ENCODE measurements around the gene RABAC1. TPM values are rescaled to one million over a fixed set of nuclear protein-coding genes. Genes with fewer than 3 reads are reported as not detected.

The RABAC1 gene
- total RNA-seq, 1 donor from 2014 or later: 360 TPM

DNA sequence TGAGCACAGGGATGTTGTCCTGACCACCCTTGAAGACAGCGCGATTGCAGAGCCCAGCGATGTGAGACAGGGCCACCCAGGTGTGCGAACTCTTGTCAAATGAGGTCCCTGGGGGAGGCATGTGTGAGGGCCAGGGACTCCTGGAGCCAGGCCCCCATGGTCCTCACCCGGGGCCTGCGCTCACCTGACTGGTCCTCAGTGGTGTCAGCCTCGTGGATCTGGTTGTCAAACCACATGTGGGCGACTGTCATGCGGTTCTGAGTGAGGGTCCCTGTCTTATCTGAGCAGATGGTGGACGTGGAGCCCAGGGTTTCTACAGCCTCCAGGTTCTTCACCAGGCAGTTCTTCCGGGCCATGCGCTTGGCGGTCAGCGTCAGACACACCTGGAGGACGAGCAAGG is 22.6 kb upstream of the RABAC1 start:
- H3K36me3 ChIP-seq: no peaks in the 10 kb centered on the region
- TF ChIP-seq, protein P1, sequence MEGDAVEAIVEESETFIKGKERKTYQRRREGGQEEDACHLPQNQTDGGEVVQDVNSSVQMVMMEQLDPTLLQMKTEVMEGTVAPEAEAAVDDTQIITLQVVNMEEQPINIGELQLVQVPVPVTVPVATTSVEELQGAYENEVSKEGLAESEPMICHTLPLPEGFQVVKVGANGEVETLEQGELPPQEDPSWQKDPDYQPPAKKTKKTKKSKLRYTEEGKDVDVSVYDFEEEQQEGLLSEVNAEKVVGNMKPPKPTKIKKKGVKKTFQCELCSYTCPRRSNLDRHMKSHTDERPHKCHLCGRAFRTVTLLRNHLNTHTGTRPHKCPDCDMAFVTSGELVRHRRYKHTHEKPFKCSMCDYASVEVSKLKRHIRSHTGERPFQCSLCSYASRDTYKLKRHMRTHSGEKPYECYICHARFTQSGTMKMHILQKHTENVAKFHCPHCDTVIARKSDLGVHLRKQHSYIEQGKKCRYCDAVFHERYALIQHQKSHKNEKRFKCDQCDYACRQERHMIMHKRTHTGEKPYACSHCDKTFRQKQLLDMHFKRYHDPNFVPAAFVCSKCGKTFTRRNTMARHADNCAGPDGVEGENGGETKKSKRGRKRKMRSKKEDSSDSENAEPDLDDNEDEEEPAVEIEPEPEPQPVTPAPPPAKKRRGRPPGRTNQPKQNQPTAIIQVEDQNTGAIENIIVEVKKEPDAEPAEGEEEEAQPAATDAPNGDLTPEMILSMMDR (IDR thresholded peaks at IDR 0.05): no peak
- no peak overlapping the region for H3K27ac ChIP-seq
- intact Hi-C loops (cut with DNase I): no loop called here
- DNase-seq (ENCODE audit: low spot score in 2 of 2): no peak
- no peaks in the 10 kb centered on the region for H3K27me3 ChIP-seq
- H3K4me3 ChIP-seq: no peak overlapping the region
- H3K9me3 ChIP-seq: no peaks in the 10 kb centered on the region
- H3K4me1 ChIP-seq: no peaks in the 10 kb centered on the region

DNA sequence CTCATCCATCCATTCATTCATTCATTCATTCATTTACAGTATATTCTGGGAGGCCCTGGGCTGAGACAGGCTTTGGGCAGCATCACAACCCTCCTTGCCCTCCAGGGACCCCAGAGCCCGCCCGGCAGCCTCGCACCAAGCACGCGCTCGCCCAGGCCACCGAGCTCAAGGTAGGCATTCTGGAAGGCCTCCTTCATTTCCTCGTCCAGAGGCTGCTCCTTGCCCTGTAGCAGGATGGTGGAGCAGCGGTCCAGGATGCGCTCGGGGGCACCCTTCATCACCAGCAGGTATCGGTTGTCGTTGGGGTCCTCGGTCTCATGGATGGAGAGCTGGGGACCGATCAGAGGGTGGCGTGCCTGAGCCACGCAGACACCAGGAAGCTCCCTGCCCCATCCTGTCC is 19.3 kb upstream of the RABAC1 start:
- no peak for DNase-seq (ENCODE audit: low spot score in 2 of 2)
- Histone ChIP-seq H3K27me3 (no peaks in the 10 kb centered on the region), H3K4me3 (no peak overlapping the region), H3K27ac (no peak overlapping the region), H3K9me3 (no peaks in the 10 kb centered on the region), H3K36me3 (no peaks in the 10 kb centered on the region), H3K4me1 (no peaks in the 10 kb centered on the region)
- intact Hi-C loops (cut with DNase I): no loop called here
- TF ChIP-seq, protein P1 (IDR thresholded peaks at IDR 0.05): no peak

DNA sequence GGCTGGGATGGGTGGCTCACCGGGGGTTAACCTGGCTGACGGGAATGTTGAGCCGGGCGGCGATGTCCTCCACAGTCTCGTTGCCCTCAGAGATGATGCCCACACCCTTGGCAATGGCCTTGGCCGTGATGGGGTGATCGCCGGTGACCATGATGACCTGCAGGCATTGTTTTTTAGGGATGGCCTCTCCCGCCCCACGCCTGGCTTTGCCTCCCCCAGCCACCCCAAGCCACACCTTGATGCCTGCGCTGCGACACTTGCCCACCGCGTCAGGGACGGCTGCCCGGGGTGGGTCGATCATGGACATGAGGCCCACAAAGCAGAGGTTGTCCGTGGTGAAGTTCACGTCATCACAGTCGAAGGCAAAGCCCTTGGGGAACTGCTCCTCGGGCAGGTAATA is 18.8 kb upstream of the RABAC1 start:
- TF ChIP-seq, protein P1 (IDR thresholded peaks at IDR 0.05): no peak
- intact Hi-C loops (cut with DNase I): no loop called here
- no peaks in the 10 kb centered on the region for H3K4me1 ChIP-seq

DNA sequence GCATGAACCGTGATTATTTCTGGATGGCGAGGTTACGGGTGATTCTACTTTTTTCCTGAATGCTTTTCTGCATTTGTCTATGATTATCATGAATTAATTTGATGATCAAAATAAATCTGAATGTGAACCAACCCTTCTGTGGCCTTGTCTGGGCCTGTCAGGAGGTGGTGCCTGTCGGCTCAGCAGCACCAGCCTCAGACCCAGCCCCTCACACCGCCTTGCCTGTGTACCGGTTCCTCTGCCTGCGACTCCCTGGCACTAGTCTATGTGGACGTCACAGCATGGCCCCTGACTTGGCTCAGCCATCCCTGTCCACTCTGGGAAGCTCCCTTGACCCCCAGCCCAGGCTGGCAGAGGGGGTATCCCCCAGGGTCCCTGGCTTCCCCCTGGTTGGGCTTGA is 15.5 kb upstream of the RABAC1 start:
- TF ChIP-seq, protein P1 (IDR thresholded peaks at IDR 0.05): no peak
- no peak for DNase-seq (ENCODE audit: low spot score in 2 of 2)
- Histone ChIP-seq H3K36me3 (no peaks in the 10 kb centered on the region), H3K4me3 (no peak overlapping the region), H3K27me3 (no peaks in the 10 kb centered on the region), H3K4me1 (no peaks in the 10 kb centered on the region), H3K27ac (no peak overlapping the region), H3K9me3 (no peaks in the 10 kb centered on the region)
- intact Hi-C loops (cut with DNase I): no loop called here

More for the DNA sequence above, 18.8 kb upstream of the RABAC1 start:
- Histone ChIP-seq H3K9me3 (no peaks in the 10 kb centered on the region), H3K4me3 (no peak overlapping the region), H3K27ac (no peak overlapping the region), H3K27me3 (no peaks in the 10 kb centered on the region), H3K36me3 (no peaks in the 10 kb centered on the region)
- DNase-seq (ENCODE audit: low spot score in 2 of 2): no peak

DNA sequence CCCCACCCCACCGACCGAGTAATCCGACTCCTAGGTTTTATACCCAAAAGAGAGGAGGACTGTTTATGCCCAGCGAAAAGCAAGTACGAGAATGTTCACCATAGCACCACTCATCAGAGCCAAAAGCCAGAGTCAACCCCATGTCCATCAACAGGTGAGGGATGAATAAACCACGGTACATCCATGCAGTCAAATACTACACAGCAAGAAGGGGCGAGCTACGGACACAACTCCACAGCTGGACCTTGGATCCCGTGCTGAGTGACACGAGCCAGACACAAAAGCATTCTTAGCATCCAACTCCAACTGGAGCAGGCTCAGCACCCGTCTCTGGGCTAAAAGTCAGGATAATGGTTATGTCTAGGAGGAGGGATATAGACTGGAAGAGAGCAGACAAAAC is 12.2 kb upstream of the RABAC1 start:
- intact Hi-C loops (cut with DNase I): no loop called here
- Histone ChIP-seq H3K4me3 (no peak overlapping the region), H3K27me3 (no peaks in the 10 kb centered on the region)

More for the DNA sequence above, 12.2 kb upstream of the RABAC1 start:
- Histone ChIP-seq H3K4me1 (no peaks in the 10 kb centered on the region), H3K36me3 (no peaks in the 10 kb centered on the region), H3K9me3 (no peaks in the 10 kb centered on the region), H3K27ac (no peak overlapping the region)
- DNase-seq (ENCODE audit: low spot score in 2 of 2): no peak
- TF ChIP-seq, protein P1 (IDR thresholded peaks at IDR 0.05): no peak

All from ascending aorta (tissue), 2 donors.